ENCODE measurements around the gene ENPEP. TPM values are rescaled to one million over a fixed set of nuclear protein-coding genes. Genes with fewer than 3 reads are reported as not detected.

Gene ENPEP
- total and polyA plus RNA-seq, 9 of the 15 experiments (the other 6 are each of a cell fraction or from before 2014, with no cell fraction given) = 0.01 TPM; not detected in 7

GRCh38 chr4:110460074-110460746 lies 15.7 kb upstream of the ENPEP start:
- Histone ChIP-seq H3K4me3 (no peak overlapping the region), H3K27ac (ENCODE audit: extremely low read depth, low read depth, low read length) (no peak overlapping the region), H3K9ac (ENCODE audit: insufficient read depth in 1 of 2, low read depth in 2 of 2, low read length in 2 of 2) (no peak overlapping the region), H3K4me2 (ENCODE audit: insufficient read depth, low read length) (no peak overlapping the region), H2AFZ (ENCODE audit: low read depth, low read length) (no peak overlapping the region), H3K9me1 (ENCODE audit: control insufficient read depth, insufficient read depth, low read length) (no peaks in the 10 kb centered on the region), H3K4me1 (replicated peaks in 1 of 2; ENCODE audit: control insufficient read depth in 2 of 2, insufficient read depth in 2 of 2, low read length in 2 of 2) (no peaks in the 10 kb centered on the region), H4K20me1 (replicated peaks; ENCODE audit: control insufficient read depth, insufficient read depth, low read length) (no peaks in the 10 kb centered on the region), H3K36me3 (ENCODE audit: control insufficient read depth, insufficient read depth, low read length) (no peaks in the 10 kb centered on the region), H3K27me3 (ENCODE audit: control insufficient read depth in 2 of 2, insufficient read depth in 2 of 2, low read length in 2 of 2) (peaks cover 0 to 2% of the 10 kb centered on the region in 2 experiments; a peak in 1 of 5 replicates), H3K9me3 (replicated peaks; ENCODE audit: control insufficient read depth, insufficient read depth, low read depth, low read length) (no peaks in the 10 kb centered on the region), H3K79me2 (ENCODE audit: control insufficient read depth, insufficient read depth, low read length) (no peaks in the 10 kb centered on the region)
- DNase-seq (ENCODE audit: extremely low read depth in 1 of 4, low spot score in 3 of 4) (no peak), FAIRE-seq (no peak), ATAC-seq (no peak)
- WGBS (ENCODE audit: insufficient coverage, low coverage, missing lambda C conversion rate) = 6% methylated on average over 5 of the region's 5 CpGs
- intact Hi-C loops (cut with micrococcal nuclease) (no loop called here), in situ Hi-C loops (cut with MboI) (no loop called here)
- CTCF ChIA-PET (ENCODE audit: low intra/inter-chr PET ratio) = no interaction called here
- POLR2A ChIA-PET = no interaction called here
- TF ChIP-seq DIDO1 (tag; IDR thresholded peaks at IDR 0.05; ENCODE audit: low read depth) = no peak
- BruUV-seq (replicated peaks) = no TSS peak

- Histone ChIP-seq H3K27me3 (ENCODE audit: control insufficient read depth in 2 of 2, insufficient read depth in 2 of 2, low read length in 2 of 2) (peaks cover 0 to 1% of the 10 kb centered on the region in 2 experiments; a peak in 1 of 5 replicates), H3K79me2 (ENCODE audit: control insufficient read depth, insufficient read depth, low read length) (no peaks in the 10 kb centered on the region), H3K4me1 (replicated peaks in 1 of 2; ENCODE audit: control insufficient read depth in 2 of 2, insufficient read depth in 2 of 2, low read length in 2 of 2) (no peaks in the 10 kb centered on the region; a peak in 1 of 5 replicates), H3K4me3 (no peak overlapping the region), H3K27ac (ENCODE audit: extremely low read depth, low read depth, low read length) (no peak overlapping the region), H3K9ac (ENCODE audit: insufficient read depth in 1 of 2, low read depth in 2 of 2, low read length in 2 of 2) (no peak overlapping the region), H3K36me3 (ENCODE audit: control insufficient read depth, insufficient read depth, low read length) (no peaks in the 10 kb centered on the region), H3K9me3 (replicated peaks; ENCODE audit: control insufficient read depth, insufficient read depth, low read depth, low read length) (no peaks in the 10 kb centered on the region), H3K4me2 (ENCODE audit: insufficient read depth, low read length) (no peak overlapping the region), H4K20me1 (replicated peaks; ENCODE audit: control insufficient read depth, insufficient read depth, low read length) (no peaks in the 10 kb centered on the region), H2AFZ (ENCODE audit: low read depth, low read length) (0 out of 2 replicates have a peak overlapping the region, but pooled peaks have one; percentile 21), H3K9me1 (ENCODE audit: control insufficient read depth, insufficient read depth, low read length) (no peaks in the 10 kb centered on the region)
- BruUV-seq (replicated peaks) = no TSS peak
- FAIRE-seq (no peak), ATAC-seq (no peak), DNase-seq (ENCODE audit: extremely low read depth in 1 of 4, low spot score in 3 of 4) (no peak)
- in situ Hi-C loops (cut with MboI) = no loop called here
- WGBS (ENCODE audit: insufficient coverage, low coverage, missing lambda C conversion rate) = 0% methylated on average over 5 of the region's 5 CpGs
- CTCF ChIA-PET (ENCODE audit: low intra/inter-chr PET ratio) = interaction anchor here (0.7 kb wide), 1 partner anchor 54 kb away, joined by 3 read pairs; no protein-coding TSS in a partner anchor
- POLR2A ChIA-PET = no interaction called here
- intact Hi-C loops (cut with micrococcal nuclease) = no loop called here
- TF ChIP-seq CHD1 (IDR thresholded peaks at IDR 0.05; ENCODE audit: low read length) = no peak
- TF ChIP-seq NR3C1 (CRISPR knock-in tag; IDR thresholded peaks at IDR 0.05) = no peak
- no peak for TF ChIP-seq NFE2 (IDR thresholded peaks at IDR 0.05; ENCODE audit: low read depth)
- no peak for TF ChIP-seq MYBL2 (IDR thresholded peaks at IDR 0.05; ENCODE audit: low read depth)
- no peak for TF ChIP-seq MYBL2 (CRISPR knock-in tag; IDR thresholded peaks at IDR 0.05; ENCODE audit: borderline replicate concordance)
- TF ChIP-seq ZKSCAN3 (CRISPR knock-in tag; IDR thresholded peaks at IDR 0.05) = no peak
- TF ChIP-seq ZC3H8 (IDR thresholded peaks at IDR 0.05) = no peak
- TF ChIP-seq RNF2 (IDR thresholded peaks at IDR 0.05) = no peak
- no peak for TF ChIP-seq CUX1 (CRISPR knock-in tag; IDR thresholded peaks at IDR 0.05)
- no peak for TF ChIP-seq NBN (IDR thresholded peaks at IDR 0.05; ENCODE audit: low read depth)
- TF ChIP-seq GABPB1 (CRISPR knock-in tag; IDR thresholded peaks at IDR 0.05) = no peak
- TF ChIP-seq U2AF1 (optimal IDR thresholded peaks at IDR 0.05; ENCODE audit: low read depth, low read length) = no peak
Measured at GRCh38 chr4:110467400-110467799, 8.6 kb upstream of the ENPEP start.

Data from K562 (cell line).